SIG-M5 (cell line): ENCODE results near the gene VPS16.

Experiments used
- DNase-seq: peaks from one replicate; lab custom pipeline; 2025; lab: John Stamatoyannopoulos, UW

The VPS16 gene

GRCh38 chr20:2840138-2840966 lies at the start of gene VPS16, which contains the start of gene PCED1A:
VPS16 (plus strand) TSS chr20:2840745; CDS start chr20:2840775, 30 bp downstream.
PCED1A (minus strand) TSS chr20:2840655; CDS start chr20:2839912, 743 bp downstream.
- DNase-seq, result peak; percentile 37

DNA sequence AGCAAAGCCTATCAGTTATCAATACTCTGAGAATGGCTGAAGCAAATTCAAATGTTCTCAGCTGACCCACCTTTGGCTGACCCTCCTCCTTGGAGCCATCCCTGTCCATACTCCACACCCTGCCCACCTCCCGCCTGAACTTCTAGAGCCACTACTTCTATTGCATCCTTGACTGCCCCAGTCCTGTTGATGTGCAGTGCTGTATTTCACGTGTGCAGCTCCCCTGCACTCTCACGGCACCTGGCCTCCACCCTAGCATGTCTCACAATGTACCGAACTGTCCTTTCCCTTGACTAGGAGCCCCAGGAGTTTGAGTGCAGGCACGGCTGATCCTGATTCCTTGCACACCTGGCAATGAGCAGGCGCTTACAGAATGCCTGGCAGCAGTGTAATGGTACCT lies 47.1 kb upstream of the VPS16 start:
- DNase-seq, result no peak

DNA sequence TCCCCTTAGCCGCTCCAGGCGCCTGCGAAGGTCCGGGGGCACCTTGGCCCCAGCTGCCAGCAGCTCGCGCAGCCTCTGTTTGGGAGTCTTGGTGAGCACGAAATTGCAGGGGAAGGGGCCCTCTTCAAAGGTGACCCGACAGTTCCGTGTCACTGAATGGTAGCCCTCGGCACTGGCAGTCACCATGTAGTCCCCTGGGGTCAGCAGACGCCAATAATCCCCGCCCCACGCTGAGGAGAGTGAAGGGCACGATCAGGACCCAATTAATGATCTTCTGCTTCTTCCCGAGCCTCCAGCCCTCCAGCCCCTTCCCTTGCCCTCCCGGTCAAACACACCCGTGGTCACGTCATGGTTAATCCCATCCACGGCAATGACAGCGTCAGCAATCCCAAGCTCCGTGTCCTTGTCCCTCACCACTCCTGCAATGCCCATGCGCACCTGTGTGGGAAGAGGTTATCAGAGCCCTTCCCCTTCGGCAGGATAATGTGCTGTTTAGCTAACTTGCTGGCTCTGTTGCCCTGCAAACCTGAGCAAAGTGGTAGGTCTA lies 46.3 kb upstream of the VPS16 start:
- no peak for DNase-seq

DNA sequence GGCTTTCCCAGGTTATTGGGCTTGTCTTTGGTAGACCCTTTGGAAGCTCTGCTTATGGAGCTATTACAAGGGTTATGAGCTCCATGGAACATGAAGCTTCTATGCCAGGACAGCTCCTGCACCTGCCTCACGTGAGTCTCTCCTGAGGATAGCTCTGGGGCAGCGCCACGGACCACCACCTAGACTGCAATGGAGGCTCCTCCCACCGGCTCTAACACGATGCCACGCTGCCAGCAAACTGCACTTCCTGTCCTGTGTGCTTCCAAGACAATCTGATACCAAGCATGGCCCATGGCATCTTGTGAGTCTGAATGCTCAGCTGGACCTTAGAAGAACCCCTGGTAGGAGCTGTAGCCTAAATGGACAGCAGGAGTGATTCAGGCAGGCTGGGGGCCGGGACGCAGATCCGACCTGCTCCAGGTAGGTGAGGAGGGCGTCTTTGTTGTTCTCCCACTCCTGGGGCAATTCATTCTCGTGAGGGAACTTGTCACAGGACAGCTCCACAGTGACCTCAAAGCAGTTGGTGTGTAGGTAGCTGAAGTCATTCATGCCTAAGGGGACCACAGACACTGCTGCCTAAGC lies 45.6 kb upstream of the VPS16 start:
- DNase-seq, result no peak

DNA sequence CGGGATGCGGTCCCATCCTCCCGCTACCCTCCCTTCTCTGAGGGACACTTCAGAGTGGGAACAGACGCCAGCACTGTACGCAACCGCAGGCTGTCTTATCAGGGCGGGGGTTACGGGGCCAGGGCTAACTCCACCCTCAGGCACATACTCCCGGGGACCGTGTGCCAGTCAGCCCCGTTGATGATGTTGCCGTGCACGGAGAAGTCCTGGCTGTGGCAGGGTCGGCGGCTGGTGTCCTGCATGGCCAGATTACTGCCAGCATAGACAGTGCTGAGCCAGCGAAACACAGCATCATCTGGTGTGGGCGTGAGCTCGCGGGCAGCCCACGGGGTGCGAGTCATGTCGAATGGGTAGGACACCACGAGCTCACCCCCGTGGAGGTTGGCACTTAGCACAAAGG lies 45.1 kb upstream of the VPS16 start:
- DNase-seq, result no peak

DNA sequence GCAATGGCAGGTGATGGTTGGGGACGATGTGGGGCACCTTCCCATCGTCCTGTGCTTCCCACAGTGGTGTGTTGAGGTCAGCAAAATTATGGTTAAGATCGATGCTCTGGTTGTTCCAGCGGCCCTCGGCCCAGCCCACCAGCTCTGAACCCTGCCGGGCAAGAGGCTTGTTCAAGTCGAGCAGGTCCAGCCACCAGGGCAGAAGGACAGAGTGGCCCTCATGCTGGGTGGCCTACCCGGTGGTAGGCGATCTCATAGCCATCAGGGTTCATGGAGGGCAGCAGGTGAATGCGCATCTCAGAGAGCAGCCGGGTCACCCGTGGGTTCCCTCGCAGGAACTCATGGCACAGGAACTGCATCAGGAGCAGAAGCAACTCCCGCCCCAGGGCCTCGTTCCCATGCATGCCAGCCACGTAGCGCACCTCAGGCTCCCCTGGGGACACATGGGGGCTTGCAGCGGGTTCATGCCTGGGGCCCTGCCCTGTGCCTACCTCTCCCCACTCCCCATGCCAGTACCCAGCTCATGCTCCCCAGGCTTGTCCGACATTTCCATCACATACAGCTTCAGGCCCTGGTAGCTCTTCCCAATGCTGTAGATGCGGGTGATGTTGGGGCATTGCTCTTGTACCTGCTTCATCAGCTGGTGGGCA lies 44.4 kb upstream of the VPS16 start:
- DNase-seq, result no peak

- DNase-seq, result no peak
These were observed 43.2 kb upstream of the VPS16 start for GRCh38 chr20:2797136-2797983.

- no peak for DNase-seq
These were observed 42.3 kb upstream of the VPS16 start for GRCh38 chr20:2798095-2798805.

DNA sequence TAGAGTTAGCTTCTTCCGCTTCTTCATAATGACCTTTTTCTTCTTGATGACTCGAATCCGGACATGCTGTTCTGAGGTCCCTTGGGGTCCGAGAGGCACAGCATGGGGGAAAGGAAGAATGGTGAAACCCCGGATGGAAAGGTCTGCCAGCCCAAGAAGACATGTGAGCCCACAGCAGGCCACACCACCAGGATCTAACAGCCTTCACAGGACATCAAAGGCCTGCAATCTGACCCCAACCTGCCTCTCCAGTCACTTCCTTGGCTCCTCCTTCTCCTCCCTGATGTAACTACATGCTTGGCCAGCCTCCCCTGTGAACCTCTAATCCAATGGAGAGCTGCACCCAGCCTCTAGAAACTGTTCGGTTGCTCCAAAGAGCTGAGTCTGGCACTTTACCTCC lies 41.7 kb upstream of the VPS16 start:
- DNase-seq, result no peak

DNA sequence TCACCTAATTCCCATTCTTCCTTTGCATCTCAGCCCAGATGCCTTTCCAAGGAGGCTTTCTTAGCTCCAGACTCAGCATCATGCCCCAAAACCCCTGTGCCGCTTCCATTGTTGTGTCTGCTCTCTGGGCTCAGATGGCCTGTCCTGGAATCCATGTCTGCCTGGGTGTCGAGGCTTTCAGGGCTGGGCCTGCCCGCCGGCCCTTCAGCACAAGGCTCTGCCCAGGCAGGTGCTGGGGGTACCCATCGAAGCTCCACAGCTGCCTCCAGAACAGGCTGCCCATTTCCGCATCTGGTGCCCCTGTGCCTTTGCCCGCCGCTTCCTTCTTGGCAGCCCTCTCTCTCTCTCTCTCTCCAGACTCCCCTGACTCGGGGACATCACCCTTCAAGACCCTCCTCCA lies 41.3 kb upstream of the VPS16 start:
- no peak for DNase-seq

DNA sequence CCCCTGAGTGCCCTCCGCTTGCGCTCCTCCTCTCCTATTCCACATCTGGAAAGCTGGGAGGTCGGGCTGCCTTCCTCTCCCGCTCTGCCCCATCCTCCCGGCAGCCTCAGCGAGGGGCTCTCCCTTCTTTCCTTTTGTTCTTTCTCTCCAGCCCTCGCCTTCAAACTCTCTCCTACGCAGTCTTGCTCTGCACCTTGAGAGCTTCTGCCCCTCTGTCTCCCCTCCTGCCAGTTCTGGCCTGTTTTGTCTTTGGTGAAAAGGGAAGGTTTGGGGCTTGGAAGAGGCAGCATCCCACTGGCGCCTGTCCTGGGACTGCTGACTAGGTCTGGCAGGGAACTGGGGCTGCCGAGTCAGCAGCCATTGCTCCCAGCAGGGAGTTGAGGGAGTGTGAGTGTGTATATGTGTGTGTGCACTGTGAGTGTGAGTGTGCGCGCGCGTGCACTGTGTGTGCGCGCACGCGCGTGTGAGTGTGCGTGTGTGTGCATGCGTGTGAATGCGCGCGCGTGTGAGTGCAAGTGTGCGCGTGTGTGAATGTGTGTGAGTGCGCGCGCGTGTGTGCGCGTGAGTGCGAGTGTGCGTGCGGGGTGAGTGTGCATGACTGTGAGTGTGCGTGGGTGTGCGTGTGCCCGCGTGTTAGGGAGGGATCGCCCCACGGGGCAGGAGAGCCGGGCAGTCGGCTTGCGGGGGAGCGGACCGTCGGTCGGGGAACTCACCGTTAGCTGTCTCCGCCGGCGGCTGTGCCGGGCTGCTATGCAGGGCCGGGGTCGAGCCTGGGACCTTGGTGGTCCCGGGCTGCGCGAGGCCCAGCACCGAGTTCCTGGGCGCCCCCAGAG lies 40.6 kb upstream of the VPS16 start:
- no peak for DNase-seq

GRCh38 chr20:2800521-2801285 lies 39.8 kb upstream of the VPS16 start, which contains the start of gene CPXM1:
CPXM1 (minus strand) TSS chr20:2800627; CDS start chr20:2800572, 55 bp downstream.
- DNase-seq, result peak; percentile 95

- DNase-seq, result no peak
These were observed 39.2 kb upstream of the VPS16 start for GRCh38 chr20:2801286-2801728.

DNA sequence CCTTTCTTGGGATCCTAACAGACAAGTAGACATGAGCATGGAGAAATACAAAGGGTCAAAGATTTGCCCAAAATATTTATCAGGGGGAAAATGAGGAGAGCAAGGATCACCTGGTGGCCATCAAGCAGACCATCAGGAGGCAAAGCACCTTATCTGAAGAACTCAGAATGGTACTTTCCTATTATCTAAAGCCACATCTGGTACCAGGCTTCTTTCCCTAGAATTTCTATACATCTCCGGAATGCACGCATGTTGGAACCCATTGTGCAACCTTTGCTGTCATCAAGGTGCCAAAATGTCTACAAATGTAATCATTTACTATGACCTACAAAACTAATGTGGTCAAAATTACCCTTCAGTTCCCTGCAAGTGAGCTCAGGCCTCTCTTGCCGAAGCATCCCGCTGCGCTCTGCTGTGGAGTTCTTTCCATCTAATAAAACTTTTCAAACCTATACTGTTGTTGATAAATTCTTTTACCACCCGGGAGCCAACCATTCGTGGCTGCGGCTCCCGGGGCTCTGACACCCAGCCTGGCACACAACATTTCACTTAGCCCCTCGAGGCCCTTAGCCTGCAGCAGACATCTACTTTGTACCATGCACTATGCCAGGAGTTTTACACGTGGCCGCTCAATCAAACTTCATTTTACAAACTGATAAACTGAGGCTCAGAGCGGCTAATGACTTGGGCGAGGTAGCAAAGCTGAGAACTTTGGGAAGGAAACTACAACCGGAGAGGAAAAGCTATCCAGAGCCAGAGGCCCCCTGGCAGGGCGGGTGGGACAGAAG lies 36.3 kb upstream of the VPS16 start:
- no peak for DNase-seq

- DNase-seq, result no peak
These were observed 35.5 kb upstream of the VPS16 start for GRCh38 chr20:2804852-2805688.

DNA sequence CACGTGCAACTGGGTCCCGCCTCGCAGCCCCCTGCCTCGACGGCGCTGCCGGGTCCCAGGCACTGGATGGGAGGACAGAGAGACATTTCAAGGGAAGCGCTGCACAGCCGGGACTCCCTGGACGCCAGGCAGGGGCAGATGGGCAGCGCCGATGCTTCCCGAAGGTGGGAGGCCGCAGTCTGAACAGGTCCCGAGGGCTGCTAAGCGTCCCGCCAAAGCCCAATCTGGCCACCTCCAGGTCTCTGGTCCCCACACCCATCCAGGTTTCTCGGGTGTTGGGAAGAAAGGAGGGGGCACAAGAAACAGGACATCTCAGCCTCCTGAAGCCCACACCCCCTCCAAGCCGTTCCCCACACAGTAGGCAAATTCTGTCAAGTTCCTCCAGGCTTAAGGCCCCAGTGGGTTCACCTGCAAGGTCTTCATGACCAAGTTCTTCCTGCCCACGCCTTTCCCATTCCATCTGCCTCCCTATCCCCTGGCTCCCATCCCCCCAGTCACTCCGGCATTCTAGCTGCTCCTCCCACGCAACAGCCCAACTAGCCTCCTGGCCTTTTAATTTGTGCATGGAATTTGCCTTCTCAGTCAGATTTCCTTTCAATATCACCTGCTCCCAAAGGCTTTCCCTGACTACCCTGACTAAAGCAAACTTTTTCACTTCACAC lies 34.7 kb upstream of the VPS16 start:
- no peak for DNase-seq

DNA sequence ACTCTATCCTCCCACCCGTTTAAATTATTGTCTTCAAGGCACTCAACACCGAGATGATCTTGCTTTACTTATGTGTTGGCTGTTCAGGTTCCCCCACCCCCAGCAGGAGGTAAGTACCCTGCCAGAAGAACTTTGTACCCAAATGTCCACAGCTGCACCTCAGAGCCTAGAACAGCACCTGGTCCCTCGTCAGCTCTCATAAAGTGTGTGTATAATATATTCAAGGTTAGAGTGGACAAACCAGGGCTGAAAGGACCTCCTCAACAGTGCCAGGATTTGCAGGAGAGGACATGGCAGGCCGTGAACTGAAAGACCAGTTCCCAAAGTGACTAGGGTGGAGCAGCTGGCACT lies 34.2 kb upstream of the VPS16 start:
- DNase-seq, result no peak
